Stomach (tissue), 9 donors: Measurements from ENCODE around the gene NRF1. TPM values are rescaled to one million over a fixed set of nuclear protein-coding genes. Genes with fewer than 3 reads are reported as not detected.

ENCODE experiments used
- DNase-seq, 2 donors: peaks; one replicate each; pipeline versions ENCODE4 v3.0.0 to v3.0.0-alpha.2; 2013 to 2019
- H3K27ac ChIP-seq, 5 donors: fragments of 200-600 bp in 4 of 5; sonication (generic) in 4 of 5; one replicate each; pipeline ENCODE4 v1.5.1; 2013 to 2019; ENCODE audit warnings: mild to moderate bottlenecking in 1 of 5, moderate library complexity in 1 of 5
- H3K27me3 ChIP-seq, 3 donors: fragments of 200-600 bp; sonication (generic); one replicate each; pipeline ENCODE4 v1.5.1; 2017 to 2019; ENCODE audit warnings: mixed run types in 1 of 3
- H3K36me3 ChIP-seq, 4 donors: fragments of 200-600 bp; sonication (generic); 1 replicate in 3 of 4; 2 replicates in 1 of 4; pipeline ENCODE4 v1.5.1; 2016 to 2019
- H3K4me1 ChIP-seq, 4 donors: fragments of 200-600 bp; sonication (generic); one replicate each; pipeline ENCODE4 v1.5.1; 2016 to 2019
- H3K4me3 ChIP-seq, 4 donors: fragments of 200-600 bp; sonication (generic) in 3 of 4; one replicate each; pipeline ENCODE4 v1.5.1; 2016 to 2019; ENCODE audit warnings: mild to moderate bottlenecking in 1 of 4
- H3K9me3 ChIP-seq, 4 donors: fragments of 200-600 bp; sonication (generic); one replicate each; pipeline ENCODE4 v1.5.1; 2016 to 2019
- CTCF ChIP-seq, 7 experiments: fragments of 450-650 bp in 4 of 7; fragments of 200-600 bp in 3 of 7; sonication (generic) in 3 of 7; IDR thresholded peaks; one replicate each; pipeline ENCODE4 v1.5.1; 2016 to 2019; ENCODE audit warnings: antibody characterized with exemption in 7 of 7, control low read depth in 2 of 7, mild to moderate bottlenecking in 1 of 7
- EP300 ChIP-seq: sonication (generic); formaldehyde crosslinking; IDR thresholded peaks from one replicate; pipeline ENCODE4 v1.6.1; 2017; ENCODE audit warnings: antibody characterized with exemption
- POLR2A ChIP-seq, 4 donors: fragments of 450-650 bp; IDR thresholded peaks; one replicate each; pipeline ENCODE4 v1.6.1; 2016; ENCODE audit warnings: antibody characterized with exemption in 4 of 4, control low read depth in 2 of 4, mild to moderate bottlenecking in 1 of 4, moderate library complexity in 1 of 4
- POLR2AphosphoS5 ChIP-seq, 3 donors: sonication (generic); formaldehyde crosslinking; IDR thresholded peaks; one replicate each; pipeline ENCODE4 v1.6.1; 2016; ENCODE audit warnings: antibody characterized with exemption in 3 of 3
- WGBS, 5 donors: extraction: QIAGEN DNeasy Blood & Tissue Kit in 3 of 5; methylation state at CpG; one replicate each; pipeline versions ENCODE4 v1.1.5 to v1.1.7; 2013 to 2018; 5-methylcytosine and 5-hydroxymethylcytosine counted together
- intact Hi-C: fragments of 100-400 bp; cut with DNase I; formaldehyde crosslinking; loops from one replicate; pipeline ENCODE4 v1.15.1; 2023; ENCODE audit warnings: low total_unique reads
- polyA plus RNA-seq, 3 donors: library from polyadenylated mRNA; stranded (reverse); fragments of 200-250 nt; gene quantifications; one replicate each; pipeline ENCODE4 v1.2.3, GENCODE V29; 2013
- total RNA-seq, 5 donors: library from RNA; depleted of rRNA; stranded (reverse); fragments of >200 nt; gene quantifications; one replicate each; pipeline versions ENCODE4 v1.1.0 to v1.2.3, GENCODE V29; 2014 to 2016
- donor health status: healthy with polysubstance abuse.
- donor health status: Bipolar disorder and iron deficiency.
- donor health status: healthy.

Gene NRF1
- total and polyA plus RNA-seq, 8 donors = 3.2 to 58.3 (median 10.1) TPM

DNA sequence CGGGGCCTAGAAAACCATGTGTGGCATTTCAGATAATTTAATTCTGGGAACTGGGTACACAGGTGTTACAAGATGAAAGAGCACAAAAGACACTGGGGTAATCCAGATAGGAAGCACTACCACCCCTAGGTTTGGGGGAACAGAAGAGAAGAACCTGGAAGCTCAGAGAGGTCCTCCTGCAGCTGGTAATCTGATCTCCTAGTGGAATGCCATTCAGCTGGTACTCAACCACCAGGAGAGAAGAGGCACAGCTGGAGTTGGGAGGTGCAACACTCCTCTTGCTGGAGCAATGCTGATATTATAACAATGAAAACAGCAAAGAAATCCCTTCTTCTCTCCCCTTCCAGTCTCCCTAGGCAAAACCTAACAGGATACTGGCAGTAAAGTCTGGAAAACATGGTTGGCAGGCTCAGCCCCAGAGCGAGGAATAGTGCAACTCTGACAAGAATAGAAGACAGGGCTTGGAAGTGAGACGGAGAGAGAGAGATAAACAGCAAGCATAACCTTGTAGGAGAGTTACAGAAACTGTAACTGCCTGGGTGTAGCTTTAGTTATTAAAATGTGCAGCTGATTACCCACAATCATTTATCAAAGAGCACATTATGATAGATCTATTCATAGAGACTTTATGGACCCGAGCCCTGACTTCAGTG lies 35.0 kb downstream of the NRF1 start:
- intact Hi-C loops = no loop called here
- TF ChIP-seq POLR2AphosphoS5 (IDR thresholded peaks at IDR 0.05) (no peak), POLR2A (IDR thresholded peaks at IDR 0.05) (no peak), EP300 (no peak), CTCF (IDR thresholded peaks at IDR 0.05) (no peak)
- WGBS, 5 donors = 47 to 78% (median 60%) methylated on average over 4 of the region's 4 CpGs
- H3K9me3 ChIP-seq = no peaks in the 10 kb centered on the region
- DNase-seq = no peak
- peaks cover 0 to 46% (median 17%) of the 10 kb centered on the region in 4 donors for H3K4me1 ChIP-seq
- H3K27me3 ChIP-seq = no peaks in the 10 kb centered on the region
- H3K27ac ChIP-seq = no peak overlapping the region
- no peak overlapping the region for H3K4me3 ChIP-seq
- H3K36me3 ChIP-seq = no peaks in the 10 kb centered on the region

DNA sequence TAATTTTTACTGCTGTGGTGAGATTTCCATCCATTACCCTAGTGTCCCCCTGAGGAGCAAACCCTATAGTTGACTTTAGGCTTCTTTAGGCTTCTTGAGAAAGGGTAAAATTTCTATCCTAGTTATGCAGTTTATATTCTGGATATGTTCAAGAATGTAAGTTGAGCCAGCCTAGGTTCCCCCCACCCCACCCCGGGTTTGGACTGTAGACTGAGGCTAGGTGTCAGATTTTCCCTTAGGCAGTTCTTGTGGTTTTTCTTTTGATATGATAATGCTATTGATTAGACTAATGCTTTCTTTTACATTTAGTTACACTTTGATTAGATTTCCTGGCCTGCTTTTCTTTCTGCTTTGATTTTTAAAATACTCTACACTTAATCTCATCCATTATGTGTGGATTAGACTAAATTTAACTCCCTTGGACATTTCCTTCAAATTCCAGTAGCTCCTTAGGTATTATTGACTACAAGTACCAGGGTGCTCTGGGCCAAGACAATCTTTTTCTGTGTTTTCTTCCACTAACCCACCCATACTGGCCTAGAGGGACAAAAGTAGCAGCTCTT lies 37.7 kb downstream of the NRF1 start:
- DNase-seq = no peak
- TF ChIP-seq CTCF (IDR thresholded peaks at IDR 0.05) (no peak), EP300 (no peak), POLR2A (IDR thresholded peaks at IDR 0.05) (no peak), POLR2AphosphoS5 (IDR thresholded peaks at IDR 0.05) (no peak)
- no peak overlapping the region for H3K4me3 ChIP-seq
- no peaks in the 10 kb centered on the region for H3K9me3 ChIP-seq
- WGBS, 5 donors = 13 to 64% (median 42%) methylated on average over 1 of the region's 1 CpG
- H3K4me1 ChIP-seq = peaks cover 0 to 21% (median 5%) of the 10 kb centered on the region in 4 donors
- H3K27me3 ChIP-seq = no peaks in the 10 kb centered on the region
- H3K36me3 ChIP-seq = no peaks in the 10 kb centered on the region
- intact Hi-C loops = no loop called here
- no peak overlapping the region for H3K27ac ChIP-seq

DNA sequence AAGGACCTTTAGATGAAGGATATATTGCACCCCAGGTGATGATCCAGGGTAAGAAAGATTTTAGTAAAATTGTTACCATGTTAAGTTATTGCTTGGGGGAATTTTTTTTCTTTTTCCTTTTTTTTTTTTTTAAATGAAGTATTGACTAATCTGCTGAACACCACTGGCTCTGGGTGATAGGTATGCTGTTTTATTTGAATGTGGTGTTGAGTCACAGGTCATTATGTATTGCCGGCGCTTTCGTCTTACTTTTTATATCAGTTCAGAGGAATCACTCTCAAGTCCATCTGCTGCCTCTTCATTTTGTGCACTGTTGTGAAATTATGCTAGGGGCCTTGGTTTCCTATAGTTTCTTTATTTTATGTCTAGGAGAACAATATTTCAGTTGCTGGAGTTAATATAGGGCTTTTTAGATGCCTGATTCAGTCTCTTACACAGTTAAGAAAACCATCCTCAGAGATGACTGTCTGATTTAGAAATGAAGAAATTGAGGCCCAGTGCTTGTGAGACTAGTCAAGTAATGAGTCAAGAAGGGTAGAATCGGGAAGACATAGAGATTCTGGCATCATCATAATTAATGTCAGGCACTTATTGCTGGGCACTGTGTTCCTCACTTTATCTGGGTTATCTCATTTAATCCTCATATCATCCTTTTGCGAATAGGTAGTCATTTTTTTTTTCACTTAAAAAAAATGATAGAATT lies 38.7 kb downstream of the NRF1 start:
- Histone ChIP-seq H3K4me3 (no peak overlapping the region), H3K4me1 (peaks cover 0 to 16% (median 5%) of the 10 kb centered on the region in 4 donors), H3K36me3 (no peaks in the 10 kb centered on the region), H3K9me3 (no peaks in the 10 kb centered on the region), H3K27ac (no peak overlapping the region), H3K27me3 (no peaks in the 10 kb centered on the region)
- no peak for DNase-seq
- 74 to 85% (median 82%) methylated on average over 5 of the region's 5 CpGs for WGBS, 5 donors
- TF ChIP-seq EP300 = no peak
- no peak for TF ChIP-seq POLR2AphosphoS5 (IDR thresholded peaks at IDR 0.05)
- TF ChIP-seq POLR2A (IDR thresholded peaks at IDR 0.05) = no peak
- no peak for TF ChIP-seq CTCF (IDR thresholded peaks at IDR 0.05)
- intact Hi-C loops = no loop called here

GRCh38 chr7:129652914-129653313 lies 41.4 kb downstream of the NRF1 start:
- 81 to 93% (median 84%) methylated on average over 1 of the region's 1 CpG for WGBS, 5 donors
- TF ChIP-seq EP300 = no peak
- TF ChIP-seq POLR2AphosphoS5 (IDR thresholded peaks at IDR 0.05) = no peak
- no peak for TF ChIP-seq CTCF (IDR thresholded peaks at IDR 0.05)
- Histone ChIP-seq H3K4me1 (peaks cover 0 to 19% (median 5%) of the 10 kb centered on the region in 4 donors), H3K36me3 (peaks cover 7 to 10% (median 8%) of the 10 kb centered on the region in 4 donors), H3K4me3 (no peak overlapping the region), H3K9me3 (no peaks in the 10 kb centered on the region), H3K27ac (no peak overlapping the region), H3K27me3 (no peaks in the 10 kb centered on the region)
- intact Hi-C loops = no loop called here
- no peak for DNase-seq
